Caco-2 (cell line): ENCODE data around the gene ALDOB. TPM values are rescaled to one million over a fixed set of nuclear protein-coding genes. Genes with fewer than 3 reads are reported as not detected.

Experiments
- BruUV-seq: library from RNA; stranded (reverse); fragments of 400-500 nt; replicated peaks from 2 replicates; lab custom pipeline; 2021; lab: Mats Ljungman, UMichigan
- CTCF ChIA-PET: fragments of 300-600 bp; sonication (Branson Sonifier 250); formaldehyde crosslinking; loops from one replicate; lab custom pipeline; 2022; ENCODE audit warnings: antibody characterized with exemption; lab: Charles Lee
- POLR2A ChIA-PET: fragments of 300-600 bp; sonication (Branson Sonifier 250); formaldehyde crosslinking; loops from one replicate; lab custom pipeline; 2022; ENCODE audit warnings: antibody characterized with exemption; lab: Charles Lee
- DNase-seq, 2 experiments: peaks; one replicate each; pipeline versions ENCODE4 v3.0.0 to v3.0.0-alpha.2; 2020 to 2022
- H3K27me3 ChIP-seq: replicated peaks from 2 replicates; pipeline ENCODE4 v1.6.0; 2011; ENCODE audit warnings: low read length; ENCODE audit not compliant: control insufficient read depth, insufficient read depth
- H3K36me3 ChIP-seq: 2 replicates; pipeline ENCODE4 v1.5.1; 2011; ENCODE audit warnings: low read length; ENCODE audit not compliant: control insufficient read depth, insufficient read depth
- H3K4me1 ChIP-seq: fragments of 250-450 bp; sonication (Bioruptor Pico); 2 replicates; pipeline ENCODE4 v1.5.1; 2020; ENCODE audit warnings: mild to moderate bottlenecking
- H3K4me3 ChIP-seq: 2 replicates; pipeline ENCODE4 v1.5.1; 2011; ENCODE audit warnings: low read depth, mild to moderate bottlenecking, control low read depth, low read length
- H3K9me3 ChIP-seq: fragments of 250-450 bp; sonication (Bioruptor Pico); 2 replicates; pipeline ENCODE4 v1.5.1; 2020; ENCODE audit warnings: mild to moderate bottlenecking, moderate library complexity
- H3K27ac Mint-ChIP-seq: one replicate; pipeline ENCODE4 v1.8.0; 2022; ENCODE audit warnings: mixed read lengths; ENCODE audit not compliant: unreplicated experiment
- H3K27me3 Mint-ChIP-seq: one replicate; pipeline ENCODE4 v1.8.0; 2022; ENCODE audit warnings: mixed read lengths; ENCODE audit not compliant: insufficient read depth, unreplicated experiment
- H3K36me3 Mint-ChIP-seq: one replicate; pipeline ENCODE4 v1.8.0; 2022; ENCODE audit warnings: mild to moderate bottlenecking, mixed read lengths; ENCODE audit not compliant: insufficient read depth, unreplicated experiment
- H3K4me1 Mint-ChIP-seq: one replicate; pipeline ENCODE4 v1.8.0; 2022; ENCODE audit warnings: low read depth, mixed read lengths; ENCODE audit not compliant: unreplicated experiment
- H3K4me3 Mint-ChIP-seq: one replicate; pipeline ENCODE4 v1.8.0; 2022; ENCODE audit warnings: mild to moderate bottlenecking, moderate library complexity, mixed read lengths; ENCODE audit not compliant: unreplicated experiment
- H3K9me3 Mint-ChIP-seq: one replicate; pipeline ENCODE4 v1.8.0; 2022; ENCODE audit warnings: mixed read lengths; ENCODE audit not compliant: unreplicated experiment
- intact Hi-C: fragments of 100-400 bp; cut with micrococcal nuclease; formaldehyde crosslinking; loops from one replicate; pipeline ENCODE4 v1.10.0; 2022; ENCODE audit not compliant: unreplicated experiment
- total RNA-seq: library from RNA; stranded (reverse); gene quantifications from 2 replicates; pipeline ENCODE4 v1.2.3, GENCODE V29; 2022
- TF ChIP-seq, protein P1 (sequence below), 2 experiments: fragments of 200-600 bp in 1 of 2; IDR thresholded peaks; 1 replicate in 1 of 2; 2 replicates in 1 of 2; pipeline versions ENCODE4 v1.5.1 to v1.8.0; 2011 to 2022; ENCODE audit warnings: antibody characterized with exemption in 1 of 2, control low read depth in 1 of 2, inconsistent platforms in 1 of 2, low read depth in 1 of 2, low read length in 1 of 2, mild to moderate bottlenecking in 1 of 2, moderate library complexity in 1 of 2; ENCODE audit not compliant: insufficient read depth in 1 of 2, severe bottlenecking in 1 of 2, unreplicated experiment in 1 of 2

ALDOB gene
- total RNA-seq, 1 experiment from 2014 or later, result 0.18 TPM

DNA sequence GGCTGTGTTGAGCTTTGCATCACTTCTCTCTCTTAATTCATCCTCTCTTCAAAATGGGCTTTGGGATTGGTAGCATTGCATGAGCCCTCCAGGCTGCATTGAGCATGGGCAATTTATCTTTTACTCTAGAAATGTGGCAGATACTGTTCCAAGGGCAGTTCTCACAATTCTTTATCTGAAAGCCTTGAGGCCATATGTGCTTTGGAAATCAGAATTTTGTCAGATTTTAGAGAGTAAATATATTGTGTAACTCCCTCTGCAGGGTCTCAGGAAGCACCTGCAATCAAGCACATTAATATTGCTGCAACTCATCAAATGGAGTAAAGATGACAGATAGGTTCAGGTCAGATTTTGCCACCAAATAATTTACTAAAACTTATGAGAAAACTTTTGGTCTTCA is 17.6 kb downstream of the ALDOB start:
- CTCF ChIA-PET, result no interaction called here
- no peak for DNase-seq
- no peaks in the 10 kb centered on the region for H3K36me3 ChIP-seq
- TF ChIP-seq, protein P1, sequence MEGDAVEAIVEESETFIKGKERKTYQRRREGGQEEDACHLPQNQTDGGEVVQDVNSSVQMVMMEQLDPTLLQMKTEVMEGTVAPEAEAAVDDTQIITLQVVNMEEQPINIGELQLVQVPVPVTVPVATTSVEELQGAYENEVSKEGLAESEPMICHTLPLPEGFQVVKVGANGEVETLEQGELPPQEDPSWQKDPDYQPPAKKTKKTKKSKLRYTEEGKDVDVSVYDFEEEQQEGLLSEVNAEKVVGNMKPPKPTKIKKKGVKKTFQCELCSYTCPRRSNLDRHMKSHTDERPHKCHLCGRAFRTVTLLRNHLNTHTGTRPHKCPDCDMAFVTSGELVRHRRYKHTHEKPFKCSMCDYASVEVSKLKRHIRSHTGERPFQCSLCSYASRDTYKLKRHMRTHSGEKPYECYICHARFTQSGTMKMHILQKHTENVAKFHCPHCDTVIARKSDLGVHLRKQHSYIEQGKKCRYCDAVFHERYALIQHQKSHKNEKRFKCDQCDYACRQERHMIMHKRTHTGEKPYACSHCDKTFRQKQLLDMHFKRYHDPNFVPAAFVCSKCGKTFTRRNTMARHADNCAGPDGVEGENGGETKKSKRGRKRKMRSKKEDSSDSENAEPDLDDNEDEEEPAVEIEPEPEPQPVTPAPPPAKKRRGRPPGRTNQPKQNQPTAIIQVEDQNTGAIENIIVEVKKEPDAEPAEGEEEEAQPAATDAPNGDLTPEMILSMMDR (IDR thresholded peaks at IDR 0.05; ENCODE audit: insufficient read depth in 1 of 2, low read depth in 1 of 2, low read length in 1 of 2, severe bottlenecking in 1 of 2, unreplicated experiment in 1 of 2), result no peak
- intact Hi-C loops, result no loop called here
- Mint-ChIP-seq H3K9me3 (peaks cover 19% of the 10 kb centered on the region), H3K4me1 (no peaks in the 10 kb centered on the region), H3K27me3 (no peaks in the 10 kb centered on the region), H3K4me3 (no peak overlapping the region), H3K27ac (no peak overlapping the region), H3K36me3 (peaks cover 9% of the 10 kb centered on the region)
- H3K4me1 ChIP-seq, result peaks cover 10% of the 10 kb centered on the region
- H3K4me3 ChIP-seq, result no peak overlapping the region
- POLR2A ChIA-PET, result no interaction called here
- no TSS peak for BruUV-seq
- no peaks in the 10 kb centered on the region for H3K27me3 ChIP-seq
- peaks cover 6% of the 10 kb centered on the region; the same call in 1 of the 2 replicates for H3K9me3 ChIP-seq

DNA sequence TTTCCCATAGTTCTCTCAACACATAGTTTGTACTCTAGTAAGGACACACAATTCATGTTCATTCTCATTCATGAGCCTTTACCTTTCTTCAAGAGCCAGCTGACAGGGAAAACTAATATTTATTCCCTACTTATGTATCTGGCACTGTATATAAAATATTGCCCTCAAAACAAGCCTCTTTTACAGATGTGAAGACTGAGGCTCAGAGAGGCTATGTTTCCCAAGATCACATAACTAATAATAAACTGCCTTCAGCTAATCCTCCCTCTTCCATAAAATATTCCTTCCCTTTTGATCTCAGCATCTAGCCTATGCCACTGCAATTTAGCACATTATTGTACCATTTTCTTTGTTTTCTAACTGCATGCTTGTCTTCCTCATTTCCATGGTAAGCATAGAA is 18.2 kb downstream of the ALDOB start:
- BruUV-seq, result no TSS peak
- peaks cover 10% of the 10 kb centered on the region for H3K4me1 ChIP-seq
- POLR2A ChIA-PET, result no interaction called here

DNA sequence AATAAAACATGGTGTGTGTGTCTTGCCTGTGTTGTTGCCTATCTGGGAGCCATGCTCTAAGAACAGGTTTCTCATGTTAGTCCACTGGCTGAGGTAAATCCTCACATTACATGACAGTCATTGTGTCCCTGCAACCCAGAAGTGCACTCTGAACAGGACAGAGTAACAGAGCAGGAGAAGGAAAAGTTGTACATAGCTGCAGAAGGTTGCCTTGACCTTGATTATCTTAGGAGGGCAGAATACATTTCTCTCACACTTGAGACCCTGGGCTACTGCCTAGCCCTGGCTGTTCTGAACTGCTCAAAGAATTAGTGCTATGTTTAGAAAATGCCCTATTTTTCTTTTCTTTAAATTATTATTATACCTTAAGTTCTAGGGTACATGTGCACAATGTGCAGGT is 20.0 kb downstream of the ALDOB start:
- ChIA-PET POLR2A (no interaction called here), CTCF (no interaction called here)
- Mint-ChIP-seq H3K27me3 (no peaks in the 10 kb centered on the region), H3K27ac (no peak overlapping the region), H3K36me3 (peaks cover 14% of the 10 kb centered on the region), H3K9me3 (peaks cover 21% of the 10 kb centered on the region), H3K4me3 (no peak overlapping the region), H3K4me1 (no peaks in the 10 kb centered on the region)
- intact Hi-C loops, result no loop called here
- BruUV-seq, result no TSS peak
- TF ChIP-seq, protein P1 (IDR thresholded peaks at IDR 0.05; ENCODE audit: insufficient read depth in 1 of 2, low read depth in 1 of 2, low read length in 1 of 2, severe bottlenecking in 1 of 2, unreplicated experiment in 1 of 2), result no peak
- Histone ChIP-seq H3K4me3 (no peak overlapping the region), H3K27me3 (no peaks in the 10 kb centered on the region), H3K9me3 (peaks cover 25% of the 10 kb centered on the region), H3K4me1 (peaks cover 10% of the 10 kb centered on the region), H3K36me3 (no peaks in the 10 kb centered on the region)
- no peak for DNase-seq

More for the DNA sequence above, 18.2 kb downstream of the ALDOB start:
- no peak for DNase-seq
- Mint-ChIP-seq H3K4me1 (no peaks in the 10 kb centered on the region), H3K9me3 (peaks cover 21% of the 10 kb centered on the region), H3K4me3 (no peak overlapping the region), H3K27me3 (no peaks in the 10 kb centered on the region), H3K36me3 (peaks cover 9% of the 10 kb centered on the region), H3K27ac (no peak overlapping the region)
- intact Hi-C loops, result no loop called here
- CTCF ChIA-PET, result no interaction called here
- Histone ChIP-seq H3K9me3 (peaks cover 12% of the 10 kb centered on the region), H3K4me3 (no peak overlapping the region), H3K36me3 (no peaks in the 10 kb centered on the region), H3K27me3 (no peaks in the 10 kb centered on the region)
- TF ChIP-seq, protein P1 (IDR thresholded peaks at IDR 0.05; ENCODE audit: insufficient read depth in 1 of 2, low read depth in 1 of 2, low read length in 1 of 2, severe bottlenecking in 1 of 2, unreplicated experiment in 1 of 2), result no peak
